Measurements from ENCODE around the gene DNAI1.
"Not testable (repeated sequence)": the region's sequence is repeated elsewhere in the genome, so short reads cannot be mapped to it uniquely, and the experiment has no call there.

DNAI1 gene

GRCh38 chr9:34514816-34515215 is 56.2 kb downstream of the DNAI1 start:
- DNase-seq: no peak

GRCh38 chr9:34515959-34516358 is 57.4 kb downstream of the DNAI1 start:
- no peak for DNase-seq

GRCh38 chr9:34517185-34517584 is 58.6 kb downstream of the DNAI1 start:
- DNase-seq: no peak

GRCh38 chr9:34518110-34518616 is 59.6 kb downstream of the DNAI1 start:
- DNase-seq: no peak

GRCh38 chr9:34518896-34519295 is 60.3 kb downstream of the DNAI1 start:
- DNase-seq: no peak

- no peak for DNase-seq
Observed at GRCh38 chr9:34519321-34520020, 60.9 kb downstream of the DNAI1 start.

GRCh38 chr9:34520096-34520495 is 61.5 kb downstream of the DNAI1 start:
- DNase-seq: no peak

GRCh38 chr9:34520505-34521385 is 62.1 kb downstream of the DNAI1 start:
- no peak for DNase-seq

- DNase-seq: no peak
Observed at GRCh38 chr9:34521406-34522045, 62.9 kb downstream of the DNAI1 start.

GRCh38 chr9:34522091-34522887 is 63.7 kb downstream of the DNAI1 start:
- no peak for DNase-seq

- peak; percentile 77 for DNase-seq
Observed at GRCh38 chr9:34522971-34523797, 64.6 kb downstream of the DNAI1 start, which contains the start of gene ENHO. ENHO (minus strand) TSS chr9:34522990; CDS start chr9:34521695, 1,295 bp downstream.

- DNase-seq: no peak
Observed at GRCh38 chr9:34524349-34524748, 65.7 kb downstream of the DNAI1 start.

- no peak for DNase-seq
Observed at GRCh38 chr9:34526026-34526425, 67.4 kb downstream of the DNAI1 start.

- not testable (repeated sequence) for DNase-seq
Observed at GRCh38 chr9:34532041-34532440, 73.4 kb downstream of the DNAI1 start.

- no peak for DNase-seq
Observed at GRCh38 chr9:34536685-34537084, 78.1 kb downstream of the DNAI1 start.

GRCh38 chr9:34540827-34541226 is 82.2 kb downstream of the DNAI1 start:
- DNase-seq: no peak

- DNase-seq: no peak
Observed at GRCh38 chr9:34541540-34541939, 82.9 kb downstream of the DNAI1 start.

- DNase-seq: no peak
Observed at GRCh38 chr9:34544035-34544434, 85.4 kb downstream of the DNAI1 start.

- DNase-seq: no peak
Observed at GRCh38 chr9:34545497-34545896, 86.9 kb downstream of the DNAI1 start.

- no peak for DNase-seq
Observed at GRCh38 chr9:34546102-34546833, 87.7 kb downstream of the DNAI1 start.
